Measurements from ENCODE around the gene C16orf82. TPM values are rescaled to one million over a fixed set of nuclear protein-coding genes. Genes with fewer than 3 reads are reported as not detected.

C16orf82 gene
- total RNA-seq, 4 donors from 2014 or later, result not detected

GRCh38 chr16:27088216-27088615, 21.5 kb downstream of the C16orf82 start:
- TF ChIP-seq CTCF (IDR thresholded peaks at IDR 0.05; ENCODE audit: low read depth), result no peak

GRCh38 chr16:27096375-27096774, 29.6 kb downstream of the C16orf82 start:
- no peak for TF ChIP-seq CTCF (IDR thresholded peaks at IDR 0.05; ENCODE audit: low read depth)

GRCh38 chr16:27097800-27098230, 31.1 kb downstream of the C16orf82 start:
- TF ChIP-seq CTCF (IDR thresholded peaks at IDR 0.05; ENCODE audit: low read depth), result no peak

GRCh38 chr16:27098366-27099049, 31.8 kb downstream of the C16orf82 start:
- no peak for TF ChIP-seq CTCF (IDR thresholded peaks at IDR 0.05; ENCODE audit: low read depth)

GRCh38 chr16:27102701-27103575, 36.2 kb downstream of the C16orf82 start:
- TF ChIP-seq CTCF (IDR thresholded peaks at IDR 0.05; ENCODE audit: low read depth), result no peak

- TF ChIP-seq CTCF (IDR thresholded peaks at IDR 0.05; ENCODE audit: low read depth), result no peak
Measured at GRCh38 chr16:27103954-27104353, 37.2 kb downstream of the C16orf82 start.

- TF ChIP-seq CTCF (IDR thresholded peaks at IDR 0.05; ENCODE audit: low read depth), result no peak
Measured at GRCh38 chr16:27106305-27106704, 39.6 kb downstream of the C16orf82 start.
